ENCODE results near the gene TAF10.

TAF10 gene

DNA sequence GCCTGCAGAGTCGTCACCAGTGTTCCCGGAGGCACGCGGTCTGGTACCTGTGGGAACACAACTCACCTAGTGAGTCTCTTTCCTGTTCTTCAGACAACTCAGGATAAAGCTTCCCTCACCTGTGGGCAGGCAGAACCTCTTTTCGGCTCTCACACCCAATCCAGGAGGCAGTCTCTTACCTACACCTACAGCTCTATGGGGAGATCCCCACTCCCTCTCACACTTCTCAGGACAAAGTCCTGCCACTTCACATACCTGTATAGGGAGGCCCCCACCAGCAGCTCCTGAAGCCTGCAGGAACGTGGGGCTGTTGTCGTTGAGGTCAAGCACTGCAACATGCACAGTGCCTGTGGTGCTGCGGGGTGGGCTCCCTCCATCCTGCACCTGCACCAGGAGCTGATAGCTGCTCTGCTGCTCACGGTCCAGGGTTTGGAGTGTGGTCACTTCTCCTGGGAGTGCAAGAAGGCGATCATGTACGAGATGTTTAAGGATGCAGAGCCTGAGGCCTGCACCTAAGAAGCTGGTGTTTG is 19.4 kb upstream of the TAF10 start:
- DNase-seq (ENCODE audit: low read depth): no peak
- H3K4me3 ChIP-seq (ENCODE audit: control insufficient read depth, low read depth, low read length): no peak overlapping the region
- TF ChIP-seq, protein P1, sequence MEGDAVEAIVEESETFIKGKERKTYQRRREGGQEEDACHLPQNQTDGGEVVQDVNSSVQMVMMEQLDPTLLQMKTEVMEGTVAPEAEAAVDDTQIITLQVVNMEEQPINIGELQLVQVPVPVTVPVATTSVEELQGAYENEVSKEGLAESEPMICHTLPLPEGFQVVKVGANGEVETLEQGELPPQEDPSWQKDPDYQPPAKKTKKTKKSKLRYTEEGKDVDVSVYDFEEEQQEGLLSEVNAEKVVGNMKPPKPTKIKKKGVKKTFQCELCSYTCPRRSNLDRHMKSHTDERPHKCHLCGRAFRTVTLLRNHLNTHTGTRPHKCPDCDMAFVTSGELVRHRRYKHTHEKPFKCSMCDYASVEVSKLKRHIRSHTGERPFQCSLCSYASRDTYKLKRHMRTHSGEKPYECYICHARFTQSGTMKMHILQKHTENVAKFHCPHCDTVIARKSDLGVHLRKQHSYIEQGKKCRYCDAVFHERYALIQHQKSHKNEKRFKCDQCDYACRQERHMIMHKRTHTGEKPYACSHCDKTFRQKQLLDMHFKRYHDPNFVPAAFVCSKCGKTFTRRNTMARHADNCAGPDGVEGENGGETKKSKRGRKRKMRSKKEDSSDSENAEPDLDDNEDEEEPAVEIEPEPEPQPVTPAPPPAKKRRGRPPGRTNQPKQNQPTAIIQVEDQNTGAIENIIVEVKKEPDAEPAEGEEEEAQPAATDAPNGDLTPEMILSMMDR (conservative IDR thresholded peaks at IDR 0.05; ENCODE audit: control insufficient read depth, insufficient read depth, low read depth, low read length): no peak

DNA sequence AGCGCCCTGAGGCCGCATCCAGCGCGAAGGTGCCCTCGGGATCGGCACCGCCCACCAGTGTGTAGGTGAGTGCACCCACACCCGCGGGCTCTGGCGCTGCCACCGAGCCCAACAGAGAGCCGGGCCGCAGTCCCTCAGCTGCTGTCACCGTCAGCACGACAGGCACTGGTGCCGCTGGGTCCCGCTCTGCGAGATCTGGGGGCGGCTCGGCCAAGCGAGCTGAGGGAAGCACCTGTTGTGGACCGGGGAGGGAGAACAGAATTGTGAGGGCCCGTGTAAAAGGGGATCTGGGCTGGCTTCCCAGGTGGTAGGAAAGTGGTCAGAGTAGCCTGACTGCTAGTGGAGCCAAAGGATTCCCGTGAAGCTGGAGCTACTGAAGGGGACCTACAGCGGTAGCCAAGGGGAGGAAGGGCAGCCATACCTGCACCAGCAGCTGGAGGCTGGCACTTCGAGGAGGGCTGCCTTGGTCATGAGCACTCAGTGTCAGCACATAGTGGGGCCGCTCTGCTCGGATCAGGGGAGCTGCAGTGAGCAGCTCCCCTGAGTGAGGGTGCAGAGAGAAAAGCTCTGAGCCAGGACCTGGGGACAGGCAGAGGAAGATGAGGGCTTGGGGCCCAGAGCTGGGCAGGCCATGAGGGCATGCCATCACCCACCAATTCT is 18.7 kb upstream of the TAF10 start:
- TF ChIP-seq, protein P1 (conservative IDR thresholded peaks at IDR 0.05; ENCODE audit: control insufficient read depth, insufficient read depth, low read depth, low read length): no peak
- DNase-seq (ENCODE audit: low read depth): no peak
- H3K4me3 ChIP-seq (ENCODE audit: control insufficient read depth, low read depth, low read length): no peak overlapping the region

DNA sequence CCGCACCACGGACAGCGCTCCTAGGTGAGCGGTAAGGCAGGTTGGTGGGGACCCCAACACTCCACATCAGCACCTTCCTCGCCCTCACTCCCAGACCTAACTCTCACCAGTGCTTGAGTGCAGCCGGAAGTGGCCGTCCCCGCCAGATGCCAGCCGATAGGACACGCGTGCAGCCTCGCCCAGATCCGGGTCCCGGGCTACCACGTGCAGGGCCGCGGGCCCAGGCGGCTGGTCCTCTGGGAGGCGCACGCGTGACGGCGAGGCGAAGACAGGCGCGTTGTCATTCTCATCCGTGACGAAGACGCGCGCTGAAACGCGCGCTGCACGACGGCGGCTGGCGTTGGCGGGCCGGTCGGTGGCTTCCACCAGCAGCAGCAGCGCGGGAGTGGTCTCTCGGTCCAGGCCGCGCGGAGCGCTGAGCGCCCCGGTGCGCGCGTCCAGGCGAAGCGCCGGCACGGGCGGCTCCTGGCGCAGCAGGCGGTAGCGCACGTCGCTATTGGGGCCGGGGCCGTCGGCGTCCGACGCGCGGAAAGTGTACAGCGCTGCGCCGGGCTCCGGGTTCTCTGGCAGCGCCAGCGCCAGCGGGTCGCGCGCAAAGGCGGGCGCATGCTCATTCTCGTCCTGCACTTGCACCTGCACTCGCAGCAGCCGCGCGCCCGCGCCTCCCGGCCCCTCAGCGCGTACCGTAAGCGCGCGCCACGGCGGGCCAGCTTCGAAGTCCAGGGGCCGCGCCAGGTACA is 18.0 kb upstream of the TAF10 start:
- TF ChIP-seq, protein P1 (conservative IDR thresholded peaks at IDR 0.05; ENCODE audit: control insufficient read depth, insufficient read depth, low read depth, low read length): no peak

DNA sequence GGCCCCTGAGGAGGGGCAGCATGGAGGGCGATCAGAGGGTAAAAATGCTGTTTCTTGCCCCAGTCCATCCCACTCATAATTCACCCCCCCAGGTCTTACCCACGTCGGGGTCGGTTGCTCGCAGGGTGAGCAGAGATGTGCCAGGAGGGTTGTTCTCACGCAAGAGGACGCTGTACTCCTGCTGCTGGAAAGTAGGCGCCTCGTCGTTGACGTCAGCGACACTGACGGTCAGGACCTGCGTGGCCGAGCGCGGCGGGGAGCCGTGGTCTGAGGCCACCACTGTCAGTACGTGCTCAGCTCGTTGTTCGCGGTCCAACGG is 17.5 kb upstream of the TAF10 start:
- TF ChIP-seq, protein P1 (conservative IDR thresholded peaks at IDR 0.05; ENCODE audit: control insufficient read depth, insufficient read depth, low read depth, low read length): no peak
- H3K4me3 ChIP-seq (ENCODE audit: control insufficient read depth, low read depth, low read length): no peak overlapping the region
- DNase-seq (ENCODE audit: low read depth): no peak

More for the DNA sequence above, 18.0 kb upstream of the TAF10 start:
- no peak overlapping the region for H3K4me3 ChIP-seq (ENCODE audit: control insufficient read depth, low read depth, low read length)
- DNase-seq (ENCODE audit: low read depth): no peak

DNA sequence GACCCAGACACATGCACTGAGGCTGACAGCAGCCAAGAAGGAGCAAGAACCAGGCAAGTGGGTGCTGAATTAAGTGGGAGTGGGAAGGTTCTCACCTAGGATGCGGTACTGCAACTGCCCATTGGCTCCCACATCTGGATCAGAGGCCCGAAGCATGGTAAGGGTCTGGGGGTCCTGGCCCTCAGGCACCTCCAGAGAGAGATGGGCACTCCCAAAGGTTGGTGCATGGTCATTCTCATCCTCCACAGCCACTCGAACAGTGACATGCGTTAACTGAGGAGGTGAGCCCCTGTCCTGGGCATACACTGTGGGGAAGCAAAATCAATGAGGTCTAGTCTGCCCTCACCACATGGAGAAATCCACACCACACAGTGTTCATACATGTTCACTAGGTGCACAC is 16.5 kb upstream of the TAF10 start:
- no peak overlapping the region for H3K4me3 ChIP-seq (ENCODE audit: control insufficient read depth, low read depth, low read length)
- DNase-seq (ENCODE audit: low read depth): no peak
- TF ChIP-seq, protein P1 (conservative IDR thresholded peaks at IDR 0.05; ENCODE audit: control insufficient read depth, insufficient read depth, low read depth, low read length): no peak

DNA sequence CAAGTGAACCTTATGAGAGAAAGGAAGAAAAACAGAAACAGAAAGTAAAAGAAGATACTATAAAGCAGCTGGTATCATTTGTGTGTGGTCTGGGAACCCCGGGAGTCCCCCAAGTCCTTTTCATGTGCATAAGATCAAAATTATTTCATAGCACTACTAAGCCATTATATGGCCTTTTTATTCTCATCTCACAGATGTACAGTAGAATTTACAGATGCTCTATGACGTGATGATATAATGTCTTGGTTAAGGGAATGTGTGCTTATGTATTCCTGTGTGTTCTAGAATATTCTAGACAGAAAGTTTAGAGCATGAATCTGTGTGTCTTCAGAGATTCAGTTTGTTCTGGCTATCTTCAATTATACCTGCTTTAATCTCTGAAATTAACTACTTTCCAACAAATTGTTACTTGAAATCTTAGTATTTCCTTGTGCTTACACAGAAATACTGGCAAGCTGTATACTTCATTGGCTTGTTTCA is 15.8 kb upstream of the TAF10 start:
- DNase-seq (ENCODE audit: low read depth): no peak
- TF ChIP-seq, protein P1 (conservative IDR thresholded peaks at IDR 0.05; ENCODE audit: control insufficient read depth, insufficient read depth, low read depth, low read length): no peak
- H3K4me3 ChIP-seq (ENCODE audit: control insufficient read depth, low read depth, low read length): no peak overlapping the region
